H9 (cell line): Measurements from ENCODE around the gene BSG. TPM values are rescaled to one million over a fixed set of nuclear protein-coding genes. Genes with fewer than 3 reads are reported as not detected.

ENCODE experiments used
- DNase-seq: peaks from one replicate; pipeline ENCODE4 v3.0.0-alpha.2; 2017
- H2AFZ ChIP-seq: one replicate; pipeline ENCODE4 v1.6.1; 2013; ENCODE audit warnings: mild to moderate bottlenecking, low read length, control low read depth, moderate library complexity
- H2AK5ac ChIP-seq: 2 replicates; pipeline ENCODE4 v1.6.1; 2013; ENCODE audit warnings: low read length, control low read depth, mixed read lengths; ENCODE audit not compliant: insufficient read length
- H2BK120ac ChIP-seq: one replicate; pipeline ENCODE4 v1.6.1; 2013; ENCODE audit warnings: low read depth, mild to moderate bottlenecking, low read length, control low read depth, inconsistent platforms; ENCODE audit not compliant: poor library complexity, severe bottlenecking
- H2BK12ac ChIP-seq: 2 replicates; pipeline ENCODE4 v1.6.1; 2013; ENCODE audit warnings: low read length, control low read depth, mixed read lengths, low read depth; ENCODE audit not compliant: insufficient read length
- H2BK15ac ChIP-seq: 2 replicates; pipeline ENCODE4 v1.6.1; 2013; ENCODE audit warnings: low read depth, low read length, control low read depth
- H2BK20ac ChIP-seq: one replicate; pipeline ENCODE4 v1.6.1; 2013; ENCODE audit warnings: low read depth, mild to moderate bottlenecking, low read length, control low read depth, inconsistent platforms; ENCODE audit not compliant: poor library complexity, severe bottlenecking
- H2BK5ac ChIP-seq: 2 replicates; pipeline ENCODE4 v1.6.1; 2013; ENCODE audit warnings: low read length, control low read depth, mixed read lengths; ENCODE audit not compliant: insufficient read length
- H3K14ac ChIP-seq: 2 replicates; pipeline ENCODE4 v1.6.1; 2013; ENCODE audit warnings: low read length, control low read depth; ENCODE audit not compliant: insufficient read depth
- H3K18ac ChIP-seq: 2 replicates; pipeline ENCODE4 v1.6.1; 2013; ENCODE audit warnings: low read depth, mild to moderate bottlenecking, mixed read lengths, low read length, control low read depth; ENCODE audit not compliant: insufficient read length
- H3K23ac ChIP-seq: 2 replicates; pipeline ENCODE4 v1.6.1; 2013; ENCODE audit warnings: low read length, control low read depth, mixed read lengths, low read depth; ENCODE audit not compliant: insufficient read length
- H3K23me2 ChIP-seq: 2 replicates; pipeline ENCODE4 v1.6.1; 2013; ENCODE audit warnings: low read depth, mild to moderate bottlenecking, mixed read lengths, low read length, control low read depth; ENCODE audit not compliant: insufficient read length, poor library complexity, severe bottlenecking
- H3K27ac ChIP-seq: 2 replicates; pipeline ENCODE4 v1.5.1; 2013; ENCODE audit warnings: low read length, control low read depth, mixed read lengths, low read depth; ENCODE audit not compliant: insufficient read length
- H3K27me3 ChIP-seq: 2 replicates; pipeline ENCODE4 v1.6.1; 2013; ENCODE audit warnings: low read length, control low read depth, inconsistent platforms; ENCODE audit not compliant: insufficient read depth
- H3K4ac ChIP-seq: 2 replicates; pipeline ENCODE4 v1.6.1; 2013; ENCODE audit warnings: low read depth, mild to moderate bottlenecking, control low read depth, inconsistent platforms, low read length, moderate library complexity
- H3K4me1 ChIP-seq: 2 replicates; pipeline ENCODE4 v1.6.1; 2013; ENCODE audit warnings: low read length, control low read depth, inconsistent platforms; ENCODE audit not compliant: insufficient read depth
- H3K4me2 ChIP-seq: 2 replicates; pipeline ENCODE4 v1.6.1; 2013; ENCODE audit warnings: low read length, control low read depth, mixed read lengths; ENCODE audit not compliant: insufficient read length, insufficient read depth
- H3K56ac ChIP-seq: 2 replicates; pipeline ENCODE4 v1.6.1; 2013; ENCODE audit warnings: low read depth, mild to moderate bottlenecking, mixed read lengths, low read length, control low read depth; ENCODE audit not compliant: insufficient read length
- H3K79me1 ChIP-seq: 2 replicates; pipeline ENCODE4 v1.6.1; 2013; ENCODE audit warnings: low read depth, mild to moderate bottlenecking, moderate library complexity, low read length, control low read depth, inconsistent platforms; ENCODE audit not compliant: insufficient read depth, poor library complexity, severe bottlenecking
- H3K79me2 ChIP-seq: 2 replicates; pipeline ENCODE4 v1.6.1; 2013; ENCODE audit warnings: low read length, control low read depth, inconsistent platforms; ENCODE audit not compliant: insufficient read depth
- H3K9ac ChIP-seq: 2 replicates; pipeline ENCODE4 v1.6.1; 2013; ENCODE audit warnings: low read length, control low read depth, mixed read lengths; ENCODE audit not compliant: insufficient read length; ENCODE audit errors: extremely low read depth
- H3K9me3 ChIP-seq: one replicate; pipeline ENCODE4 v1.6.1; 2013; ENCODE audit warnings: low read depth, low read length, inconsistent platforms; ENCODE audit not compliant: control insufficient read depth
- H3T11ph ChIP-seq: one replicate; pipeline ENCODE4 v1.6.1; 2013; ENCODE audit warnings: mild to moderate bottlenecking, low read length, control low read depth, inconsistent platforms
- H4K20me1 ChIP-seq: one replicate; pipeline ENCODE4 v1.6.1; 2013; ENCODE audit not compliant: control insufficient read depth, insufficient read length, insufficient read depth
- H4K5ac ChIP-seq: 2 replicates; pipeline ENCODE4 v1.6.1; 2013; ENCODE audit warnings: low read depth, mild to moderate bottlenecking, mixed read lengths, low read length, control low read depth; ENCODE audit not compliant: insufficient read length
- H4K8ac ChIP-seq: replicated peaks from 2 replicates; pipeline ENCODE4 v1.6.1; 2013; ENCODE audit warnings: low read length, control low read depth, mixed read lengths, low read depth; ENCODE audit not compliant: insufficient read length
- H4K91ac ChIP-seq: 2 replicates; pipeline ENCODE4 v1.6.1; 2013; ENCODE audit warnings: low read depth, mild to moderate bottlenecking, moderate library complexity, mixed read lengths, low read length, control low read depth; ENCODE audit not compliant: insufficient read length
- H3K27ac Mint-ChIP-seq, 3 experiments: 2 replicates in 2 of 3; 3 replicates in 1 of 3; pipeline ENCODE4 v1.8.0; 2020 to 2021; ENCODE audit warnings: mixed read lengths in 3 of 3, mild to moderate bottlenecking in 1 of 3, moderate library complexity in 1 of 3
- H3K27me3 Mint-ChIP-seq: 2 replicates; pipeline ENCODE4 v1.8.0; 2021; ENCODE audit warnings: low read depth, mild to moderate bottlenecking, moderate library complexity, mixed read lengths
- H3K36me3 Mint-ChIP-seq, 3 experiments: 2 replicates in 2 of 3; 3 replicates in 1 of 3; pipeline ENCODE4 v1.8.0; 2020 to 2021; ENCODE audit warnings: low read depth in 3 of 3, mixed read lengths in 3 of 3; ENCODE audit not compliant: insufficient read depth in 1 of 3
- H3K4me1 Mint-ChIP-seq, 2 experiments: 2 replicates each; pipeline ENCODE4 v1.8.0; 2020; ENCODE audit warnings: mixed read lengths in 2 of 2
- H3K4me3 Mint-ChIP-seq, 2 experiments: 2 replicates in 1 of 2; 3 replicates in 1 of 2; pipeline ENCODE4 v1.8.0; 2020 to 2021; ENCODE audit warnings: mild to moderate bottlenecking in 2 of 2, mixed read lengths in 2 of 2, moderate library complexity in 1 of 2
- H3K9me3 Mint-ChIP-seq, 2 experiments: 2 replicates in 1 of 2; 3 replicates in 1 of 2; pipeline ENCODE4 v1.8.0; 2020; ENCODE audit warnings: mild to moderate bottlenecking in 2 of 2, mixed read lengths in 2 of 2, moderate library complexity in 1 of 2
- CTCF ChIP-seq: fragments of 200-600 bp; sonication (generic); conservative IDR thresholded peaks from 3 replicates; pipeline ENCODE4 v1.8.0; 2021; ENCODE audit warnings: antibody characterized with exemption, mild to moderate bottlenecking
- WGBS: extraction: QIAGEN DNeasy Blood & Tissue Kit; methylation state at CpG from one replicate; pipeline ENCODE4 v1.1.7; 2013; ENCODE audit warnings: missing lambda C conversion rate, low lambda C conversion rate, mixed read lengths; ENCODE audit not compliant: insufficient read length; ENCODE audit errors: extremely low coverage; 5-methylcytosine and 5-hydroxymethylcytosine counted together
- total RNA-seq: library from RNA; stranded (reverse); gene quantifications from 2 replicates; pipeline ENCODE4 v1.2.1, GENCODE V29; 2021

BSG gene
- total RNA-seq, 1 experiment from 2014 or later, result 715 TPM

- H4K5ac ChIP-seq, result no peak overlapping the region
- H3K9me3 ChIP-seq, result no peaks in the 10 kb centered on the region
- DNase-seq, result peak; percentile 64
- Mint-ChIP-seq H3K36me3 (peaks cover 2 to 29% (median 23%) of the 10 kb centered on the region in 3 experiments; a peak in 6 of 7 replicates), H3K27me3 (no peaks in the 10 kb centered on the region; the same call in none of the 2 replicates), H3K27ac (no peak overlapping the region), H3K4me1 (peaks cover 2 to 7% of the 10 kb centered on the region in 2 experiments), H3K4me3 (no peak overlapping the region), H3K9me3 (no peaks in the 10 kb centered on the region)
- H2BK5ac ChIP-seq, result no peak overlapping the region
- no peaks in the 10 kb centered on the region for H4K20me1 ChIP-seq
- H3K4me1 ChIP-seq, result no peaks in the 10 kb centered on the region
- H4K8ac ChIP-seq, result no peak overlapping the region
- H3K23ac ChIP-seq, result no peak overlapping the region
- H2BK12ac ChIP-seq, result no peak overlapping the region
- H3K56ac ChIP-seq, result no peak overlapping the region
- peaks cover 8% of the 10 kb centered on the region; the same call in 1 of the 2 replicates for H3K79me2 ChIP-seq
- H2BK15ac ChIP-seq, result no peak overlapping the region
- H3K79me1 ChIP-seq, result peaks cover 3% of the 10 kb centered on the region
- no peak overlapping the region for H3K14ac ChIP-seq
- H3K9ac ChIP-seq, result no peak overlapping the region
- no peak overlapping the region for H3K4ac ChIP-seq
- H2BK120ac ChIP-seq, result no peak overlapping the region
- no peak overlapping the region for H3K18ac ChIP-seq
- no peaks in the 10 kb centered on the region for H3K27me3 ChIP-seq
- no peak overlapping the region for H3K4me2 ChIP-seq
- H3K23me2 ChIP-seq, result no peaks in the 10 kb centered on the region
- H2AK5ac ChIP-seq, result no peak overlapping the region
- H2BK20ac ChIP-seq, result no peak overlapping the region
- H4K91ac ChIP-seq, result no peak overlapping the region
- H3T11ph ChIP-seq, result no peak overlapping the region
- WGBS, result no CpG with 5 or more reads among the region's 31 CpGs
- no peak overlapping the region for H3K27ac ChIP-seq
- TF ChIP-seq CTCF, result no peak
- H2AFZ ChIP-seq, result no peak overlapping the region
Observed at GRCh38 chr19:582497-583197, 10.3 kb downstream of the BSG start.
